WTC11 (cell line): ENCODE results near the gene SUCLG1.

Source experiments
- NR2C2 ChIP-seq: sonication (generic); formaldehyde crosslinking; IDR thresholded peaks from 2 replicates; pipeline ENCODE4 v1.8.0; 2022; ENCODE audit warnings: mild to moderate bottlenecking, missing genetic modification reagents
- PRRX2 ChIP-seq: fragments of 250-450 bp; sonication (Bioruptor Pico); IDR thresholded peaks from 2 replicates; pipeline ENCODE4 v1.8.0; 2021; ENCODE audit warnings: mild to moderate bottlenecking
- STAT6 ChIP-seq: sonication (generic); formaldehyde crosslinking; conservative IDR thresholded peaks from 2 replicates; pipeline ENCODE4 v1.8.1; 2023; ENCODE audit warnings: mild to moderate bottlenecking, low read depth, missing genetic modification reagents, moderate library complexity
- TF ChIP-seq, protein P1 (sequence below): fragments of 200-600 bp; IDR thresholded peaks from 2 replicates; pipeline ENCODE4 v1.8.0; 2022; ENCODE audit warnings: antibody characterized with exemption
- TF ChIP-seq, protein P2 (sequence below): sonication (generic); formaldehyde crosslinking; IDR thresholded peaks from 2 replicates; pipeline ENCODE4 v1.8.0; 2022; ENCODE audit warnings: mild to moderate bottlenecking, missing genetic modification reagents

- TF ChIP-seq, protein P1, sequence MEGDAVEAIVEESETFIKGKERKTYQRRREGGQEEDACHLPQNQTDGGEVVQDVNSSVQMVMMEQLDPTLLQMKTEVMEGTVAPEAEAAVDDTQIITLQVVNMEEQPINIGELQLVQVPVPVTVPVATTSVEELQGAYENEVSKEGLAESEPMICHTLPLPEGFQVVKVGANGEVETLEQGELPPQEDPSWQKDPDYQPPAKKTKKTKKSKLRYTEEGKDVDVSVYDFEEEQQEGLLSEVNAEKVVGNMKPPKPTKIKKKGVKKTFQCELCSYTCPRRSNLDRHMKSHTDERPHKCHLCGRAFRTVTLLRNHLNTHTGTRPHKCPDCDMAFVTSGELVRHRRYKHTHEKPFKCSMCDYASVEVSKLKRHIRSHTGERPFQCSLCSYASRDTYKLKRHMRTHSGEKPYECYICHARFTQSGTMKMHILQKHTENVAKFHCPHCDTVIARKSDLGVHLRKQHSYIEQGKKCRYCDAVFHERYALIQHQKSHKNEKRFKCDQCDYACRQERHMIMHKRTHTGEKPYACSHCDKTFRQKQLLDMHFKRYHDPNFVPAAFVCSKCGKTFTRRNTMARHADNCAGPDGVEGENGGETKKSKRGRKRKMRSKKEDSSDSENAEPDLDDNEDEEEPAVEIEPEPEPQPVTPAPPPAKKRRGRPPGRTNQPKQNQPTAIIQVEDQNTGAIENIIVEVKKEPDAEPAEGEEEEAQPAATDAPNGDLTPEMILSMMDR = no peak
- TF ChIP-seq, protein P2, sequence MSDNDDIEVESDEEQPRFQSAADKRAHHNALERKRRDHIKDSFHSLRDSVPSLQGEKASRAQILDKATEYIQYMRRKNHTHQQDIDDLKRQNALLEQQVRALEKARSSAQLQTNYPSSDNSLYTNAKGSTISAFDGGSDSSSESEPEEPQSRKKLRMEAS (CRISPR knock-in tag) = no peak
- TF ChIP-seq NR2C2 (CRISPR knock-in tag) (no peak), PRRX2 (no peak), STAT6 (no peak)
These were observed 1.4 kb downstream of the SUCLG1 start for GRCh38 chr2:84457686-84458085.
